HG03135 (cell line): ENCODE measurements around the gene GLYATL1.

Experiments used
- ATAC-seq: cut with Tn5 transposase; IDR thresholded peaks from one replicate; pipeline ENCODE4 v1.9.1; 2021; ENCODE audit warnings: mild to moderate bottlenecking, moderate library complexity; ENCODE audit not compliant: unreplicated experiment

The GLYATL1 gene, protein sequence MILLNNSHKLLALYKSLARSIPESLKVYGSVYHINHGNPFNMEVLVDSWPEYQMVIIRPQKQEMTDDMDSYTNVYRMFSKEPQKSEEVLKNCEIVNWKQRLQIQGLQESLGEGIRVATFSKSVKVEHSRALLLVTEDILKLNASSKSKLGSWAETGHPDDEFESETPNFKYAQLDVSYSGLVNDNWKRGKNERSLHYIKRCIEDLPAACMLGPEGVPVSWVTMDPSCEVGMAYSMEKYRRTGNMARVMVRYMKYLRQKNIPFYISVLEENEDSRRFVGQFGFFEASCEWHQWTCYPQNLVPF

GRCh38 chr11:58939277-58939676 lies at the start of gene GLYATL1:
TSS of gene GLYATL1 (plus strand) at chr11:58939488. CDS start at chr11:58947088, 7,600 bp downstream.
- no peak for ATAC-seq

DNA sequence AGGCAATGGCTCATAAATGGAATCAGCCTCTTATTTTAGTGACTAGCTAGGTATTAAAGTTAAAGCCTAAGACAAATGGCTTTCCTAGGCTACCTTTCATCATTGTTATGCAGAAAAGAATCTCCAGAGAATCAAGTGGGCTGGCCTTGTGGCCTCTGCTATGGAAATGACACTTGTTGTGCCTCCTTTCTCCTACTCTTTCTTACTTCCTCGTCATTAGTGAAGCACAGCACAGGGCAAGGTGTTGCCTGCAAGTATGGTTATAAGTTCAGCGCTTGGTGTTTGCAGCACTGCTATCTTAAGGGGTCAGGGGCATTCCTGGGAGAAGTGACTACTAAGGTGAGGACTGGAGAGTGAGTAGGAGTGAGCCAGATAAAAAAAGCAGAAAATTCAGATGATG lies 45.4 kb upstream of the GLYATL1 start:
- no peak for ATAC-seq

- ATAC-seq: no peak
Measured at GRCh38 chr11:58898106-58898505, 41.2 kb upstream of the GLYATL1 start.

DNA sequence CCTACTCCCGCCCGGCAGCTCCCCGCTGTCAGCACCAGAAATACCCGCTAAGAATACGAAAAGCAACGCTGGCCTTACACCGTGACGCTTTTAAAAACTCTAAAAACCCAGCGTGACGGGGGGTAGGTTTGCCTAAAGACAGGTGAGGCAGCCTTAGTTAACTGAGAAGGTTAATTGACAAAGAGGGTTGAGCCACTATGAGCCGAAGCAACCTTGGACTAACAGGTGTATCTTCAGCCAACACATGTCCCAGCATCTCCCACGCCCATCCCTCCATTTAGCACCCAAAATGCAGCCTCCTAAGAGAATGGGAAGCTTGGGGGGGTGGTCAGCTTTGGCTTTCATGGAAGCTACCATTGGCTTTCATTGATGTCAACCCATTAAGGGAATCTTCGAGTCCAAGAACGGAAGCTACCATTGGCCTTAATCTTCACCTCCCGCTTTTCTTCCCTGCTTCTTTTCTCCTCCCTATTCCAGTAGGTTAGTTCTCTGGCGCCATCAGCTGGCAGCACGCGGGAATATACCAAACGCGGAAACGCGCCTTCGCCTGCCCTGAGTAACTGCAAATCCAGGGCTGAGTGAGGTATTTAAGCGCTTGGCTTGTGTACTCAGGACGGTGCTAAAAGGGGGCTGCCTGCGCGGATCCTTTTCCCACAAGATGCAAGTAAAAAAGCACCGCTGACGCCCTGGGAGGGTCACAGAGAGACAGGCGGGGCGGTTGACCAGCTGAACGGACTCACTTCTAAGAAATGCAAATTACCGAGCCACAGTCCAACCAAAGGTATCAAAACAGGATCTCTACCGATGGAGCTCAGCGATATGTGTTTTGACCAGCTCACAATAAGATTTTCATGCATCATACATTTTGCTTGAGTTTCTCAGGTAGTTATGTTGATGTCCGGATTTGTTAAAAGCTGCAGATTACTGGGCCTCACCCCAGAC lies 38.5 kb upstream of the GLYATL1 start:
- ATAC-seq: no peak

- ATAC-seq: no peak
Measured at GRCh38 chr11:58902881-58903280, 36.4 kb upstream of the GLYATL1 start.

- ATAC-seq: no peak
Measured at GRCh38 chr11:58905011-58905720, 34.1 kb upstream of the GLYATL1 start.

GRCh38 chr11:58905721-58906547 lies 33.4 kb upstream of the GLYATL1 start:
- no peak for ATAC-seq

DNA sequence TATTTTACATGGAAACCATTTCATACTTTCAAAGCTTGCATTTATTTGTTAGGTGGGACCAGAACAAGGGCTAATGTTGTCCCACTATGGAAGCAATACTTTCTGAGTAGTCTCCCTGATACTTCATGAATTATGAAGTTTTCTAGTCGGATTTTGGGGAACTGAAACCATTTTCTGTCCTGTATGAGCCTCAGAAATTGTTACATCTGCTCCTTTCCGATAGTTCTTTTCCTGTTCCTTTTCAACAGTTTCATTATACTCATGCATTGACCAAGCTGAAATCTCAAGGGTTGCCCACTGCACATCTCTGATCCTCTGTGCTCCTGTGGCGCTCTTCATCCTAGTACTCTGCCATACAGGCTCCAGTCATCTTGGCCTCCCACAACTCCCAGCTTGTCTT lies 31.5 kb upstream of the GLYATL1 start:
- ATAC-seq: no peak

DNA sequence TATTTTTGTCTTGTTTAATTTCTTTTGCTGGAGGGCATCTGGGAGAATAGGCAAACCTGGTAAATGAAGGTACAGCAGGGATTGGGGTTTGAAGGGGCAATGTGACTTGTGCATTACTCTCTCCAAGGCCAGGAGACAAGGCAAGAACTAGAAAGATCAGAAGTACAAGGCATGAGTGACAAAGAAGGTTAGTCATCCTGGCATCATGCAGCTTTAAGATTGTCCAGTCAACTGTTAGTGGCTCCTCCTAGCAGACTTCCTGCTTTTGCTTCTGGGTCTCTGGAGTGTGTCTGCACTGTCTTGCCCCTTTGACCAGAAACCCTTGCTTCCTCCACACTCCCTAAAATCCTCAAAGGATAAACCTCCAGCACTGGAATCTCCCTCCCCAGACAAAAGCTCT lies 27.2 kb upstream of the GLYATL1 start:
- no peak for ATAC-seq

GRCh38 chr11:58913685-58914084 lies 25.6 kb upstream of the GLYATL1 start:
- no peak for ATAC-seq

DNA sequence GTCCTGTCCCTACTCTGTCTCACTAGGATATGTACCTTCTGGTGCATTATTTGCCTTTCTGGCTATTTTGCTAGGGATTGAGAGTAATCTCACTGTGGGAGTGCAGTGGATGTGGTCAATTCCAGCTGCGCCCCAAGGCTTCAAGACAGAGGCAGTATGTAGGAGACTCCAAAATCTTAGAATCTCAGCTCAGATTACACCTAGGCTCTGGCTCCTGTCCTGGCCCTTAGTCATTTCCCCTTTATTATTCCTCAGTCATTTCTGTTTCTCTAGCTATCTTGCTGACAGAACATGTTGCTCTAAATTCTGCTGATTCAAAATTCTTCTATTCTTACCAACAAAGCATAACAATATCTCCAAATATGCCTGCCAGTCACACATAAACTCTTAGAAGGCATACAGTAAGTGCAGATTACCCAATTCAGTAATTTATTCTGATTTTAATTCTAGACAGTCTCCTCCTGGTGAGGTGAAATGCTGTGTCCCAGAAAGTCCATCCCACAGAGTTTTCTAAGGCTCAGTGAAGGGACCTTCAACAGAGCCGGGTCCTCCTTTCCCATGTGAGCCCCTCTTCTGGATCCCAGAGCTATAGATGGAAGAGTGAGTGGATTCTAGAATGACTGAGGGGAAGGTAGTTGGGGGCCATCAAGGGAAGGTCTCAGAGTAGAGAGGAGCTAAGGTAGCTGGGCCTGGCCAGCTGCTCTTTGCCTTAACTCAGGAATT lies 24.3 kb upstream of the GLYATL1 start:
- ATAC-seq: no peak

DNA sequence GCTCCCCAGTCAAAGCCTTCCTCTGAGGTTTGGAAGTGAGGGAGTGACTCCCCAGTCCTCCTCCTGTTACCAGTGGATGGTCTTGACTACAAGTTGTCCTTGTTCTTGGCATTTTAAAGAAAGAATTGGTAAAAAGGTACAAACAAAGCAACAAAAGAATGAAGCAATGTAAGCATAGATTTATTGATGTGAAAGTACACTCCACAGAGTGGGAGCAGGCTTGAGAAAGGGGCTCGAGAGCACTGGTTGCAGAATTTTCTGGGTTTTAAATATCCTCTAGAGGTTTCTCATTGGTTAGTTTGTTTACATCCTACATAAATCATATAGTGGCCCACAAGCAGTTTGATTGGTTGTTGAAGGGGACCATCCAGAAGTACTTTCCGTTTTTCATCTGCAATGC lies 22.7 kb upstream of the GLYATL1 start:
- ATAC-seq: no peak

DNA sequence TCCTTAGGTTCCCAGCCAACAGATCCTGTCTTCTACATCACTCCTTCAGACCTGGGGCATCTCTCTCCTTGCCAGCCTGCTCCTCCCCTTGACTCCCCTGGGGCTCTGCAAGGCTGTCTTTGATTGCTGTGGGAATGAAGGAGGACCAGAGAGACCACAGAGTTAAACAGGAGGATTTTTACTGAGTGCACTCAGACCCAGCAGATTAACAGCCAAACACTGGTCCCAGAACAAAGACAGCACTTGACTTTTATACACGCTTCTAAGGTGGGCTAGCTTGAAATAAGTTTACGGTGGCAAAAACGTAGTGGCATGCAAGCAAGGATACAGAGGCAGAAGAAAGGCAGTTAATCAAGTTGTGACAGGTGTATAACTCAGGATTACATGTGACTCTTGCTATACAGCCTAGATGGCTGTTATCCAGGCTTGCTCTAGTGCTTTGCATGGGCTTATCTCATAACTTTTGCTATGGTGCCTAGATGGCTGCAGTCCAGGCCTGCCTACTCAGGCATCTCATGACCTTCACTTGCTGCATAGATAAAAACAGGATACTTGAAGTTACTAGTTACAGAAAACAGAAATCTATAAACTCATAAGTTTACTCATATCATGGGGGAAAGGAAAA lies 22.0 kb upstream of the GLYATL1 start:
- no peak for ATAC-seq

- ATAC-seq: no peak
Measured at GRCh38 chr11:58919561-58919960, 19.7 kb upstream of the GLYATL1 start.

DNA sequence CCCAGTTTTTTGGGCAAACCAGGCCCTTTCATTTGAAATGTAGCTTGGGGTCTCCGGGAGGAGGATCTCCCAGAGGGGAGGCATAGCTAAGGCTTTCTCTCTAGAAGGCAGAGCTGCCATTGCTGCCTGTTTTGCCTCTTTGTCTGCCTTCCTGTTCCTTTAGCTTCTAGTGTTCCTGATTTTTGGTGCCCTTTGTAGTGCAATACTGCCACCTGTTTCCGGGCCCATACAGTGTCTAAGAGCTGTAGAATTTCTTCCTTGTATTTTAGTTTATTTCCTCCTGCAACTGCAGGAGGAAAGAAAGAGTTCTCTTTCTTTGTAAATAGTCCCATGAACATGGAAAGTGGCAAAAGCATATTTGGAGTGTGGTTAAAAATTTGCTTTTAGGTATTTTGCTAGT lies 19.3 kb upstream of the GLYATL1 start:
- ATAC-seq: no peak

GRCh38 chr11:58921778-58922390 lies 17.4 kb upstream of the GLYATL1 start:
- no peak for ATAC-seq

DNA sequence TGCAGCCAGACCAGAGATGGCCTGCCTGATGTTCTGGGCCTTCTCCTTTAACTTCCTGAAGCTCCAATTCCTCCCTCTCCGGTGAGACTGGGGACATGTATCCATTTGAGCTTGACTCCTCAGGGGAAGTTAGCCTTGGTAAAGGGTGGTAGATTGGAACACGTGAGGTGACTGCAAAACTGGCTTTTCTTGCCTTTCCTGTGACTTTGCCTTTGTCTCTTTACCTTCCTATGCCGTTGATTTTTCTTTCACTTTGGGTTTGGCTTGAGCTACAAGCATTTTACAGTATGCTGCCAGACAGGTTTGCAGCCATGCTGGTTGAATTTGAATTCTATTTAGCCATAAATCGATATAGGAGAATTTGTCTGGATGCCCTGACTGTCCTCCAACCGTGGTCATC lies 16.8 kb upstream of the GLYATL1 start:
- no peak for ATAC-seq

- peak; percentile 77 for ATAC-seq
Measured at GRCh38 chr11:58923300-58923788, 15.9 kb upstream of the GLYATL1 start.

DNA sequence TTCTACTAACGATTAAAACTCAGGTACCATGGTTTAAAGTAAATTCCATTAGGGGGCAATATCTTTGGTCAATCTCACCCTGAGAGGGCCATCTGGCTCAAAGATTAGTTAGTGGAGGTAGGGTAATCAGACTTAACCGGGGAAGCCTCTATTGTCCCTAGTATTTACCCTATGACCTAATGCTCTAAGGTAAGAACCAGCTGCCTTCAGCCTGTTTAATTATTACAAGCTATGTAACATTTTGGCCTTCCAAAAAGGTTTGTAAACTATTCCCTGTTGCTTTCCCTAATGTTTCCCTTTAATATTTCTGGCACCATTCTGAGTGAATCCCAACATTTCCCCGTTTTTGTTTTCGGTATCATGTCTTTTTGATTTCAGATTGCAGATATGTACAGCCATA lies 15.1 kb upstream of the GLYATL1 start:
- no peak for ATAC-seq
